ENCODE data around the gene KATNB1. TPM values are rescaled to one million over a fixed set of nuclear protein-coding genes. Genes with fewer than 3 reads are reported as not detected.
A peak's percentile ranks its signal among the peaks of the same experiment; 100 is the strongest.

The KATNB1 gene
- total and polyA plus RNA-seq, 2 of the 8 experiments (the other 6 are each of a cell fraction or from before 2014, with no cell fraction given), result 50.2 to 60.4 TPM

- Histone ChIP-seq H3K23ac (ENCODE audit: insufficient read length) (no peak overlapping the region), H3K79me2 (ENCODE audit: control insufficient read depth in 1 of 2, insufficient read depth in 2 of 2, low read length in 2 of 2) (no peaks in the 10 kb centered on the region), H3K9ac (replicated peaks in 1 of 4; ENCODE audit: extremely low read depth in 1 of 4, low read depth in 3 of 4, low read length in 3 of 4) (no peak overlapping the region), H2BK12ac (ENCODE audit: low read depth, low read length) (no peak overlapping the region), H3K4me3 (ENCODE audit: extremely low read depth in 1 of 4, insufficient read depth in 2 of 4, low read depth in 3 of 4, low read length in 4 of 4) (no peak overlapping the region), H4K8ac (ENCODE audit: extremely low read depth, insufficient read depth, low read length) (peak overlapping the region; percentile 59; the same call in 1 of the 2 replicates), H4K20me1 (replicated peaks in 1 of 2; ENCODE audit: control insufficient read depth in 1 of 2, insufficient read depth in 2 of 2, low read length in 2 of 2) (no peaks in the 10 kb centered on the region), H2BK20ac (ENCODE audit: low read length) (no peak overlapping the region), H3K36me3 (ENCODE audit: control insufficient read depth in 2 of 4, insufficient read depth in 4 of 4, low read length in 3 of 4) (no peaks in the 10 kb centered on the region), H3K9me3 (ENCODE audit: insufficient read depth in 2 of 2, low read depth in 1 of 2, low read length in 1 of 2) (no peaks in the 10 kb centered on the region), H2BK5ac (ENCODE audit: low read depth, low read length) (no peak overlapping the region), H3K4me2 (ENCODE audit: insufficient read depth in 1 of 2, low read depth in 2 of 2, low read length in 2 of 2) (no peak overlapping the region), H4K91ac (replicated peaks; ENCODE audit: insufficient read length, low read length) (peak overlapping the region; percentile 25), H3K18ac (ENCODE audit: extremely low read depth, low read length) (no peak overlapping the region; the same call in 1 of the 2 replicates), H3K79me1 (ENCODE audit: low read depth, low read length) (no peaks in the 10 kb centered on the region), H3K4me1 (replicated peaks in 1 of 4; ENCODE audit: control insufficient read depth in 3 of 4, insufficient read depth in 4 of 4, low read length in 3 of 4) (peaks cover 6 to 19% (median 17%) of the 10 kb centered on the region in 4 experiments), H3K23me2 (ENCODE audit: low read depth, low read length) (no peaks in the 10 kb centered on the region), H4K5ac (ENCODE audit: insufficient read length, low read depth, low read length) (no peak overlapping the region), H3K27me3 (replicated peaks in 1 of 4; ENCODE audit: control insufficient read depth in 3 of 4, extremely low read depth in 1 of 4, insufficient read depth in 3 of 4, low read length in 3 of 4) (peaks cover 0 to 4% (median 1%) of the 10 kb centered on the region in 4 experiments; a peak in 3 of 7 replicates), H3K56ac (replicated peaks; ENCODE audit: insufficient read length, low read depth, low read length) (no peak overlapping the region), H3K14ac (ENCODE audit: insufficient read length) (no peak overlapping the region), H2AFZ (ENCODE audit: low read length) (no peak overlapping the region), H2AK5ac (ENCODE audit: low read depth, low read length) (0 out of 2 replicates have a peak overlapping the region, but pooled peaks have one; percentile 53), H3K4ac (replicated peaks; ENCODE audit: insufficient read length, low read depth, low read length) (no peak overlapping the region), H2BK15ac (ENCODE audit: low read length) (no peak overlapping the region), H2BK120ac (replicated peaks; ENCODE audit: low read depth, low read length) (no peak overlapping the region), H3K27ac (ENCODE audit: low read depth, low read length) (no peak overlapping the region)
- WGBS, 2 experiments (ENCODE audit: extremely low coverage in 1 of 2, insufficient coverage in 1 of 2, insufficient read length in 1 of 2, insufficient replicate concordance in 2 of 2, low coverage in 1 of 2, low lambda C conversion rate in 2 of 2, missing lambda C conversion rate in 1 of 2), result 89% methylated on average over 11 of the region's 11 CpGs; no CpG with 5 or more reads in 1 of the 2 experiments
- ChIA-PET POLR2A (ENCODE audit: partially characterized antibody) (interaction anchor here (0.8 kb wide), 1 partner anchor 11 kb away, joined by 3 read pairs; no protein-coding TSS in a partner anchor), CTCF (ENCODE audit: partially characterized antibody) (interaction anchor here (0.5 to 22.4 kb wide), 13 partner anchors 8 to 181 kb away, joined by 3 to 279 read pairs (median 3); partner anchors contain the start of genes KATNB1 and KIFC3)
- FAIRE-seq (no peak), DNase-seq (ENCODE audit: low read depth in 1 of 2, low spot score in 2 of 2) (no peak)
- no peak for TF ChIP-seq FOSL1 (IDR thresholded peaks at IDR 0.05; ENCODE audit: insufficient read depth, low read depth, low read length)
- TF ChIP-seq RBBP5 (IDR thresholded peaks at IDR 0.05; ENCODE audit: borderline replicate concordance, low read depth, low read length), result no peak
- no peak for TF ChIP-seq BACH1 (IDR thresholded peaks at IDR 0.05; ENCODE audit: low read length)
- no peak for TF ChIP-seq NRF1 (IDR thresholded peaks at IDR 0.05; ENCODE audit: low read depth, low read length)
- no peak for TF ChIP-seq GTF2F1 (IDR thresholded peaks at IDR 0.05; ENCODE audit: borderline replicate concordance, low read depth, low read length)
- TF ChIP-seq RNF2 (IDR thresholded peaks at IDR 0.05; ENCODE audit: borderline replicate concordance, low read depth, low read length, missing control alignments, poor library complexity, severe bottlenecking), result no peak
- no peak for TF ChIP-seq POLR2A (IDR thresholded peaks at IDR 0.05; ENCODE audit: control extremely low read depth in 1 of 2, low read depth in 2 of 2, low read length in 2 of 2)
- TF ChIP-seq POU5F1 (IDR thresholded peaks at IDR 0.05; ENCODE audit: low read depth, low read length), result no peak
- TF ChIP-seq EGR1 (IDR thresholded peaks at IDR 0.05; ENCODE audit: borderline replicate concordance, low read depth, low read length), result no peak
- no peak for TF ChIP-seq JUND (IDR thresholded peaks at IDR 0.05; ENCODE audit: low read length)
- TF ChIP-seq KDM5A (IDR thresholded peaks at IDR 0.05; ENCODE audit: low read length), result no peak
- no peak for TF ChIP-seq NANOG (IDR thresholded peaks at IDR 0.05; ENCODE audit: insufficient read depth, low read depth, low read length, poor library complexity, severe bottlenecking)
- TF ChIP-seq GABPA (IDR thresholded peaks at IDR 0.05; ENCODE audit: borderline replicate concordance, insufficient read depth, low read length), result no peak
Observed at GRCh38 chr16:57773655-57774295, 38.2 kb downstream of the KATNB1 start.

Data from H1 (cell line).